Anterior cingulate cortex (tissue), 58 donors: ENCODE measurements around the gene TDRD7.

Source experiments
- DNase-seq, 58 donors: peaks; one replicate each; lab custom pipeline; 2025; lab: John Stamatoyannopoulos, UW

Gene TDRD7

GRCh38 chr9:97502222-97502983 is 90.5 kb downstream of the TDRD7 start:
- peak in 3 of 58 donors; percentile 28 to 43 (median 36) for DNase-seq

GRCh38 chr9:97502984-97503861 is 91.3 kb downstream of the TDRD7 start:
- DNase-seq, result no peak

GRCh38 chr9:97503862-97504210 is 91.9 kb downstream of the TDRD7 start:
- DNase-seq, result no peak

GRCh38 chr9:97504381-97505216 is 92.7 kb downstream of the TDRD7 start:
- no peak for DNase-seq

GRCh38 chr9:97505845-97506244 is 93.9 kb downstream of the TDRD7 start:
- DNase-seq, result no peak

GRCh38 chr9:97506306-97506705 is 94.4 kb downstream of the TDRD7 start:
- no peak for DNase-seq

GRCh38 chr9:97506787-97507186 is 94.9 kb downstream of the TDRD7 start:
- DNase-seq, result no peak

- DNase-seq, result peak in 1 of 58 donors; percentile 19
Observed at GRCh38 chr9:97507428-97507984, 95.6 kb downstream of the TDRD7 start.

GRCh38 chr9:97508852-97509251 is 97.0 kb downstream of the TDRD7 start:
- DNase-seq, result no peak

GRCh38 chr9:97510797-97511654 is 99.1 kb downstream of the TDRD7 start:
- peak in 3 of 58 donors; percentile 14 to 28 (median 25) for DNase-seq

GRCh38 chr9:97511655-97512427 is 99.9 kb downstream of the TDRD7 start:
- DNase-seq, result no peak

- no peak for DNase-seq
Observed at GRCh38 chr9:97512966-97513560, 101.2 kb downstream of the TDRD7 start.

GRCh38 chr9:97514531-97514930 is 102.6 kb downstream of the TDRD7 start:
- DNase-seq, result no peak

- DNase-seq, result peak in 1 of 58 donors; percentile 26
Observed at GRCh38 chr9:97515662-97516061, 103.8 kb downstream of the TDRD7 start.

- DNase-seq, result no peak
Observed at GRCh38 chr9:97516111-97516510, 104.2 kb downstream of the TDRD7 start.

GRCh38 chr9:97517331-97518089 is 105.6 kb downstream of the TDRD7 start:
- DNase-seq, result no peak

- DNase-seq, result no peak
Observed at GRCh38 chr9:97518166-97518908, 106.4 kb downstream of the TDRD7 start.
